ENCODE measurements around the gene FDCSP. TPM values are rescaled to one million over a fixed set of nuclear protein-coding genes. Genes with fewer than 3 reads are reported as not detected.

The FDCSP gene
- total and polyA plus RNA-seq, 4 donors, result not detected

DNA sequence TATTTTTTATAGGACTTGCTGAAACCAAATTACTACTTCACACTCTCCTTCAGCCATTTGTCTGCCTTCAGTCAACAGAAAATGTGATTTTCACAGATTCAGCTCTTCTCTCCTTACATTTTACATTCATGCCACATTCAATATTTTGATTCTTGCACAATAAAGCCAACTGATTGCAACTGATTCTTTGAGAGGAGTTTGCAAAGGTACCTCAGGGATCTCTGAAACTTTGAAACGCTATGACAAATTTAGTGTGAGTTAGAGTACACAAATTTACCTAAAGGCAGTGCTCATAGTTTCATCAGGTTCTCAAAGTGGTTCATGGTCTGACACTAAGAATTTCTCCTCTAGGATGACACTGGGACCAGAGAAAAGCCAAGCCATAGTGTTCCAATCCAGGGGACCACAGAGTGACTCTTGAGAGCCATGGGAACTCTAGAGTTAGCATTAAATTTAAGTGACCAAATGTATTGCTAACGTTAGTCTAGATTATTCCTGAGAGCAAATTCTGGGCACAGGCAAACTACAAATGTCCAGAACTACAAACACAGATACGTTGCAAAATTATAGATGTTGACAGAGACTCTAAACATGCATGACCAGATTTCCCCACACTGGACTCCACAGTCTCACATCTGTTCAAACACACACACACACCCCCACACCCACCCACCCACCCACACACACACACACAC is 25.5 kb downstream of the FDCSP start:
- Histone ChIP-seq H3K36me3 (ENCODE audit: control insufficient read depth in 1 of 2, insufficient read depth in 2 of 2, low read length in 1 of 2) (no peaks in the 10 kb centered on the region), H3K9me3 (ENCODE audit: control insufficient read depth, low read length) (no peaks in the 10 kb centered on the region), H3K4me3 (ENCODE audit: low read length in 2 of 2) (no peak overlapping the region), H3K27me3 (ENCODE audit: control insufficient read depth in 1 of 2, insufficient read depth in 2 of 2, low read length in 1 of 2) (no peaks in the 10 kb centered on the region), H3K27ac (ENCODE audit: low read depth in 1 of 2, low read length in 2 of 2) (no peak overlapping the region), H3K4me1 (ENCODE audit: control insufficient read depth in 1 of 2, insufficient read depth in 2 of 2, low read length in 2 of 2) (no peaks in the 10 kb centered on the region)
- 27 to 47% methylated on average over 3 of the region's 3 CpGs for WGBS, 2 donors
- DNase-seq (no peak), ATAC-seq (ENCODE audit: low FRiP score) (no peak)
- intact Hi-C loops (cut with DNase I), result no loop called here

DNA sequence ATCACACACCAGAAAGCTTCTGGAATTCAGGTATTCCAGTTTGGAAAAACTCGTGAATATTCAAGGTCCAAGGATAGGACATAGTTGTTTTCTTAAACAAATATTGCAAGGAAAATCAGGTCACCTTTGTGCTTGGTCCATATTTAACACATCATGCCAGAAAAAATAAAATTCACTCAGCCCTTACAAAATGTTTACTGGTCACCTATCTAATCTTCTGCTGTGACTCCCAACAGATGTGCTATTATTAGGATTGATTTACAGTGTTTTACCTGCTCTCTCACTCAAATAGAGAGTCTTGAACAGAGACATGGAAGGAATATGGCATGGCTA is 26.0 kb downstream of the FDCSP start:
- 75 to 76% methylated on average over 1 of the region's 1 CpG for WGBS, 2 donors
- Histone ChIP-seq H3K27me3 (ENCODE audit: control insufficient read depth in 1 of 2, insufficient read depth in 2 of 2, low read length in 1 of 2) (no peaks in the 10 kb centered on the region), H3K27ac (ENCODE audit: low read depth in 1 of 2, low read length in 2 of 2) (no peak overlapping the region), H3K4me1 (ENCODE audit: control insufficient read depth in 1 of 2, insufficient read depth in 2 of 2, low read length in 2 of 2) (no peaks in the 10 kb centered on the region), H3K36me3 (ENCODE audit: control insufficient read depth in 1 of 2, insufficient read depth in 2 of 2, low read length in 1 of 2) (no peaks in the 10 kb centered on the region), H3K9me3 (ENCODE audit: control insufficient read depth, low read length) (no peaks in the 10 kb centered on the region), H3K4me3 (ENCODE audit: low read length in 2 of 2) (no peak overlapping the region)
- no peak for DNase-seq
- intact Hi-C loops (cut with DNase I), result no loop called here
- ATAC-seq (ENCODE audit: low FRiP score), result no peak

DNA sequence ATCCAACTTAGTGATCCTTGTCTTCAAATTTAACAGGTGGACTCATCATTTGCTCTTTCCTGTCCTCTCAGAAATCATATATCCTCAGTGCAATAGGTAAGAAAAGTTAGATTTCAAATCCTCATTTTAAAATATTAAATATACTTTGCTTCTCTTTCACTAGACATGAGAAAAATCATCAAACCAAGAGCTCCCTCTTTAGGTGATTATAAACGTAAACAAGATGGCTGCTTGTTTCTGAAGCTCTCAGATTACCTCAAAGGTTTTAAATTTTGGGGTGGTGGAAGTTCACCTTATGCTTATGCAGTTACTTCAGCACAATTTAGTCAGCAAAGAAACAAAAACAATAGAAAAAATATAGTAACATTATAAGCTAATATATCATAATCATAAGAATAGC is 43.8 kb downstream of the FDCSP start:
- H3K36me3 ChIP-seq (ENCODE audit: control insufficient read depth in 1 of 2, insufficient read depth in 2 of 2, low read length in 1 of 2), result no peaks in the 10 kb centered on the region
- ATAC-seq (ENCODE audit: low FRiP score) (no peak), DNase-seq (no peak)
- H3K4me3 ChIP-seq (ENCODE audit: low read length in 2 of 2), result no peak overlapping the region
- 8 to 15% methylated on average over 1 of the region's 1 CpG for WGBS, 2 donors
- H3K9me3 ChIP-seq (ENCODE audit: control insufficient read depth, low read length), result no peaks in the 10 kb centered on the region
- H3K27ac ChIP-seq (ENCODE audit: low read depth in 1 of 2, low read length in 2 of 2), result no peak overlapping the region
- intact Hi-C loops (cut with DNase I), result no loop called here
- no peaks in the 10 kb centered on the region for H3K27me3 ChIP-seq (ENCODE audit: control insufficient read depth in 1 of 2, insufficient read depth in 2 of 2, low read length in 1 of 2)
- H3K4me1 ChIP-seq (ENCODE audit: control insufficient read depth in 1 of 2, insufficient read depth in 2 of 2, low read length in 2 of 2), result no peaks in the 10 kb centered on the region

DNA sequence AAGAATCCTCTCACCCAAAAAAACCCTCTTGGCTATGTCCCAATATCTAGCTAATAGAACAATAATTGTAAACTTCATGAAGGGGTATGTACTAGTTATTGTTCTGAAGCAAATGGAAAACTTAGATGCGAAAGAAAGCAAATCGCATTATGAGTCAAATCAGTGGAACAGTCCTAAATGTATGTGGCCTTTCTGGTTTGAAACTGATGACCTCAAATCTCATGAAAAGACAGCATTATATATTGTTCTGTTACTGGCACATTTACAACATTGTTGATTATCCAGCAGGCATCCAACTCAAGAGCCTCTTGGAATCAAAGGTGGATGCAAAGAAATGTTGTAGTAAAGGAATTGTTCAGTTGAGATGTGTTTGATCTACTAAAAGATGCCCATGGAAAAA is 51.2 kb downstream of the FDCSP start:
- Histone ChIP-seq H3K4me1 (ENCODE audit: control insufficient read depth in 1 of 2, insufficient read depth in 2 of 2, low read length in 2 of 2) (no peaks in the 10 kb centered on the region), H3K36me3 (ENCODE audit: control insufficient read depth in 1 of 2, insufficient read depth in 2 of 2, low read length in 1 of 2) (no peaks in the 10 kb centered on the region), H3K9me3 (ENCODE audit: control insufficient read depth, low read length) (peaks cover 3% of the 10 kb centered on the region), H3K4me3 (ENCODE audit: low read length in 2 of 2) (no peak overlapping the region), H3K27me3 (ENCODE audit: control insufficient read depth in 1 of 2, insufficient read depth in 2 of 2, low read length in 1 of 2) (peaks cover 0 to 2% of the 10 kb centered on the region in 2 donors), H3K27ac (ENCODE audit: low read depth in 1 of 2, low read length in 2 of 2) (no peak overlapping the region)
- intact Hi-C loops (cut with DNase I), result no loop called here
- DNase-seq (no peak), ATAC-seq (ENCODE audit: low FRiP score) (no peak)
- 96 to 97% methylated on average over 2 of the region's 2 CpGs for WGBS, 2 donors

DNA sequence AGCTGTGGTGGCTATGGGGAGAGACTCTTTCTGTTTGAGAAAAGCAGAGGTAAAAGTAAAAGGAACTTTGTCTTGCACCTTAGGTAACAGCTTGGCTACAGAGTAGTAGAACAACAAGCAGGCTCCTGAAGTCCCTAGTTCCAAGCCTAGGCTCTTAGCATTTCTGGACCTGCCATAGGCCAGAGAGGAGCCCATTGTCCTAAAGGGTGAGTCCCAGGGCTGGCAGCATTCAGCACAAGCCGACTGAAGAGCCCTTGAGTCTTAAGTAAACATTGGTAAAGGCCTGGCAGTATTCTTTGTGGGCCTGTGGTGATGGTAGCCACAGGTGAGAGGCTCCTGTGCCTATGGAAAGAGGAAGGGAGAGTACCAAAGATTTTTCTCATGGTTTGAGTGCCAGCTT is 54.6 kb downstream of the FDCSP start:
- WGBS, 2 donors, result 53 to 63% methylated on average over 1 of the region's 1 CpG
- Histone ChIP-seq H3K36me3 (ENCODE audit: control insufficient read depth in 1 of 2, insufficient read depth in 2 of 2, low read length in 1 of 2) (no peaks in the 10 kb centered on the region), H3K4me3 (ENCODE audit: low read length in 2 of 2) (no peak overlapping the region), H3K4me1 (ENCODE audit: control insufficient read depth in 1 of 2, insufficient read depth in 2 of 2, low read length in 2 of 2) (no peaks in the 10 kb centered on the region), H3K27me3 (ENCODE audit: control insufficient read depth in 1 of 2, insufficient read depth in 2 of 2, low read length in 1 of 2) (peaks cover 0 to 2% of the 10 kb centered on the region in 2 donors), H3K27ac (ENCODE audit: low read depth in 1 of 2, low read length in 2 of 2) (no peak overlapping the region), H3K9me3 (ENCODE audit: control insufficient read depth, low read length) (peaks cover 5% of the 10 kb centered on the region)
- no peak for ATAC-seq (ENCODE audit: low FRiP score)
- no peak for DNase-seq
- intact Hi-C loops (cut with DNase I), result no loop called here

Other genes with a start within 250 kb of the FDCSP start
- gene STATH, start 230.2 kb upstream of the FDCSP start, total RNA-seq, result not detected
- gene STATH, start 230.2 kb upstream of the FDCSP start, polyA plus RNA-seq, result not detected
- not detected for gene HTN3, start 197.7 kb upstream of the FDCSP start, total RNA-seq
- not detected for gene HTN3, start 197.7 kb upstream of the FDCSP start, polyA plus RNA-seq
- not detected for gene HTN1, start 175.7 kb upstream of the FDCSP start, total RNA-seq
- gene HTN1, start 175.7 kb upstream of the FDCSP start, polyA plus RNA-seq, result not detected
- not detected for gene PRR27, start 71.9 kb upstream of the FDCSP start, total RNA-seq
- gene PRR27, start 71.9 kb upstream of the FDCSP start, polyA plus RNA-seq, result not detected
- gene ODAM, start 30.4 kb upstream of the FDCSP start, total RNA-seq, result not detected
- not detected for gene ODAM, start 30.4 kb upstream of the FDCSP start, polyA plus RNA-seq
- gene CSN3, start 16.5 kb downstream of the FDCSP start, total RNA-seq, result not detected
- not detected for gene CSN3, start 16.5 kb downstream of the FDCSP start, polyA plus RNA-seq
- gene CABS1, start 108.9 kb downstream of the FDCSP start, total RNA-seq, result not detected
- gene CABS1, start 108.9 kb downstream of the FDCSP start, polyA plus RNA-seq, result under 1 TPM in 1 of 2 donors, not detected in 1; 0.05 TPM
- gene SMR3A, start 134.6 kb downstream of the FDCSP start, total RNA-seq, result not detected
- not detected for gene SMR3A, start 134.6 kb downstream of the FDCSP start, polyA plus RNA-seq
- not detected for gene SMR3B, start 157.0 kb downstream of the FDCSP start, total RNA-seq
- gene SMR3B, start 157.0 kb downstream of the FDCSP start, polyA plus RNA-seq, result not detected
- gene OPRPN, start 171.8 kb downstream of the FDCSP start, total RNA-seq, result not detected
- not detected for gene OPRPN, start 171.8 kb downstream of the FDCSP start, polyA plus RNA-seq
- not detected for gene MUC7, start 246.1 kb downstream of the FDCSP start, total RNA-seq
- not detected for gene MUC7, start 246.1 kb downstream of the FDCSP start, polyA plus RNA-seq

Data from aorta (tissue), 5 donors.